Ectodermal cell (in vitro differentiated cells): ENCODE data around the gene CEP57L1.

Source experiments
- H3K27ac ChIP-seq: 2 replicates; pipeline ENCODE4 v1.7.0; 2013; ENCODE audit warnings: mild to moderate bottlenecking, low read depth, low read length; ENCODE audit not compliant: insufficient read depth, poor library complexity, severe bottlenecking
- H3K27me3 ChIP-seq: 2 replicates; pipeline ENCODE4 v1.7.0; 2013; ENCODE audit warnings: mild to moderate bottlenecking, low read length; ENCODE audit not compliant: insufficient read depth, control insufficient read depth, poor library complexity, severe bottlenecking
- H3K36me3 ChIP-seq: one replicate; pipeline ENCODE4 v1.7.0; 2013; ENCODE audit warnings: low read length; ENCODE audit not compliant: control insufficient read depth, insufficient read depth
- H3K4me1 ChIP-seq: one replicate; pipeline ENCODE4 v1.7.0; 2013; ENCODE audit warnings: low read length; ENCODE audit not compliant: control insufficient read depth, insufficient read depth
- H3K4me3 ChIP-seq: 2 replicates; pipeline ENCODE4 v1.7.0; 2013; ENCODE audit warnings: low read depth, low read length, control low read depth; ENCODE audit not compliant: insufficient read depth
- H3K9me3 ChIP-seq: 2 replicates; pipeline ENCODE4 v1.7.0; 2013; ENCODE audit warnings: mild to moderate bottlenecking, low read length, moderate library complexity; ENCODE audit not compliant: control insufficient read depth
- WGBS, 2 experiments: methylation state at CpG; one replicate each; pipeline ENCODE4 v1.1.7; 2013; ENCODE audit warnings: missing lambda C conversion rate in 2 of 2; 5-methylcytosine and 5-hydroxymethylcytosine counted together

CEP57L1 gene

DNA sequence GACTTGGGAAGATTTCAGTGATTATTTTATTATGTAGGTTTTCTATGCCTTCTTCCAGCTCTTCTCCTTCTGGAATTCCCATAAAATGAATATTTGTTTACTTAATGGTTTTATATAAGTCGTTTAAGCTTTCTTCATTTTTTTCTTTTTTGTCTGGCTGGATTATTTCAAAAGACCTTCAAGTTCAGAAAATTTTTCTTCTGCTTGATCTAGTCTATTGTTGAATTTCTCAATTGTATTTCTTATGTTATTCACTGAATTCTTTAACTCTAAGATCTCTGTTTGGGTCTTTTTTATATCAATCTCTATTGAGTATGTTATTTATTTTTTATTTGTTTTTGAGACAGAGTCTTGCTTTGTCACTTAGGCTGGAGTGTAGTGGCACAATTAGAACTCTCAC lies 117.4 kb downstream of the CEP57L1 start:
- Histone ChIP-seq H3K27me3 (no peaks in the 10 kb centered on the region), H3K9me3 (no peaks in the 10 kb centered on the region), H3K4me1 (no peaks in the 10 kb centered on the region), H3K36me3 (no peaks in the 10 kb centered on the region), H3K4me3 (no peak overlapping the region), H3K27ac (no peak overlapping the region)
- 60% methylated on average over 1 of the region's 1 CpG; no CpG with 5 or more reads in 1 of the 2 experiments for WGBS, 2 experiments
